Trophoblast cell (in vitro differentiated cells and primary cell): ENCODE measurements around the gene PRM3.

Experiments used
- DNase-seq, 2 donors: peaks; one replicate each; pipeline ENCODE4 v3.0.0-alpha.2; 2016
- H2AFZ ChIP-seq: 2 replicates; pipeline ENCODE4 v1.6.1; 2013; ENCODE audit warnings: low read length, moderate library complexity, mild to moderate bottlenecking; ENCODE audit not compliant: insufficient read depth, poor library complexity
- H2AK5ac ChIP-seq: 2 replicates; pipeline ENCODE4 v1.6.1; 2013; ENCODE audit warnings: mild to moderate bottlenecking, low read length
- H2BK120ac ChIP-seq: 2 replicates; pipeline ENCODE4 v1.6.1; 2013; ENCODE audit warnings: low read length, mild to moderate bottlenecking, moderate library complexity; ENCODE audit not compliant: insufficient read depth, poor library complexity
- H2BK12ac ChIP-seq: 2 replicates; pipeline ENCODE4 v1.6.1; 2013; ENCODE audit warnings: mild to moderate bottlenecking, low read length, moderate library complexity
- H2BK5ac ChIP-seq: 2 replicates; pipeline ENCODE4 v1.6.1; 2013; ENCODE audit warnings: low read length, low read depth, moderate library complexity, mild to moderate bottlenecking; ENCODE audit not compliant: poor library complexity
- H3K14ac ChIP-seq: 2 replicates; pipeline ENCODE4 v1.6.1; 2013; ENCODE audit warnings: mild to moderate bottlenecking, low read length
- H3K18ac ChIP-seq: 2 replicates; pipeline ENCODE4 v1.6.1; 2013; ENCODE audit warnings: mild to moderate bottlenecking, low read length
- H3K23ac ChIP-seq: 2 replicates; pipeline ENCODE4 v1.6.1; 2013; ENCODE audit warnings: low read length
- H3K27ac ChIP-seq: 2 replicates; pipeline ENCODE4 v1.5.1; 2013; ENCODE audit warnings: low read depth, mild to moderate bottlenecking, inconsistent platforms, low read length, moderate library complexity
- H3K27me3 ChIP-seq: 2 replicates; pipeline ENCODE4 v1.6.1; 2013; ENCODE audit warnings: inconsistent platforms, mild to moderate bottlenecking, low read length, moderate library complexity; ENCODE audit not compliant: insufficient read depth
- H3K36me3 ChIP-seq, 2 experiments: 1 replicate in 1 of 2; 2 replicates in 1 of 2; pipeline ENCODE4 v1.6.1; 2013; ENCODE audit warnings: low read length in 2 of 2, mild to moderate bottlenecking in 2 of 2, moderate library complexity in 1 of 2; ENCODE audit not compliant: insufficient read depth in 2 of 2, control insufficient read depth in 1 of 2
- H3K4ac ChIP-seq: 2 replicates; pipeline ENCODE4 v1.6.1; 2013; ENCODE audit warnings: low read depth, mild to moderate bottlenecking, low read length, moderate library complexity
- H3K4me1 ChIP-seq, 2 experiments: 1 replicate in 1 of 2; 2 replicates in 1 of 2; pipeline ENCODE4 v1.6.1; 2013; ENCODE audit warnings: low read length in 2 of 2, mild to moderate bottlenecking in 2 of 2, moderate library complexity in 1 of 2; ENCODE audit not compliant: insufficient read depth in 2 of 2, control insufficient read depth in 1 of 2
- H3K4me2 ChIP-seq: 2 replicates; pipeline ENCODE4 v1.6.1; 2013; ENCODE audit warnings: inconsistent platforms, mild to moderate bottlenecking, low read length, moderate library complexity
- H3K4me3 ChIP-seq: 2 replicates; pipeline ENCODE4 v1.5.1; 2013; ENCODE audit warnings: mild to moderate bottlenecking, low read depth, low read length, inconsistent platforms
- H3K79me1 ChIP-seq: one replicate; pipeline ENCODE4 v1.6.1; 2013; ENCODE audit warnings: low read length
- H3K79me2 ChIP-seq: 2 replicates; pipeline ENCODE4 v1.6.1; 2013; ENCODE audit warnings: low read length, mild to moderate bottlenecking; ENCODE audit not compliant: control insufficient read depth, insufficient read depth, poor library complexity
- H3K9ac ChIP-seq: 2 replicates; pipeline ENCODE4 v1.6.1; 2013; ENCODE audit warnings: mild to moderate bottlenecking, low read length
- H3K9me3 ChIP-seq: 2 replicates; pipeline ENCODE4 v1.6.1; 2013; ENCODE audit warnings: low read depth, mild to moderate bottlenecking, control low read depth, inconsistent platforms, low read length; ENCODE audit not compliant: insufficient read depth
- H4K12ac ChIP-seq: 2 replicates; pipeline ENCODE4 v1.6.1; 2013; ENCODE audit warnings: low read depth, mild to moderate bottlenecking, low read length, moderate library complexity
- H4K8ac ChIP-seq: 2 replicates; pipeline ENCODE4 v1.6.1; 2013; ENCODE audit warnings: low read depth, mild to moderate bottlenecking, low read length, moderate library complexity
- H4K91ac ChIP-seq: one replicate; pipeline ENCODE4 v1.6.1; 2013; ENCODE audit warnings: low read depth, mild to moderate bottlenecking, low read length, moderate library complexity
- WGBS: extraction: QIAGEN DNeasy Blood & Tissue Kit; methylation state at CpG from one replicate; pipeline ENCODE4 v1.1.7; 2013; ENCODE audit warnings: missing lambda C conversion rate; ENCODE audit not compliant: insufficient read length, insufficient coverage; ENCODE audit errors: extremely low coverage; 5-methylcytosine and 5-hydroxymethylcytosine counted together

Gene PRM3

DNA sequence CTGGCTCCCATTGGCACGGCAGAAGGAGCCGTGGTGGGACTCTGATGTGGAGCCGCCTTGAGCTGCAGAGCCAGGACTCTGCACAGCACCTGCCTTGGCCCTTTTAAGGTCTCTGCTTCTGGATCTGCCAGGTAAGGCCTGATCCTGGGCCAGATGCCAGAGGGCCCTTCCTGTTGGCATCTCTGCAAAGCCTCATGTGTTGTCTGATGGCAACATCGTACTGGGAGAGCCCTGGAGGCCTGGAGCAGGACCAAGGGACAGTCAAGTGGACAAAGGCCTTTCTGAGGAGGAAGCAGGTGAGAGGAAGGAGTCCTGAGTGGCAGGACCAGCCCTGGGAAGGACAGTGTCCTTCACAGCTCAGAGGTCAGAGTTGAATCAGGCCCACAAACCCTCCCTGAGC lies 43.5 kb downstream of the PRM3 start:
- Histone ChIP-seq H4K8ac (no peak overlapping the region), H3K79me1 (no peaks in the 10 kb centered on the region), H3K23ac (no peak overlapping the region), H3K14ac (no peak overlapping the region), H4K91ac (no peak overlapping the region), H3K18ac (no peak overlapping the region), H3K27me3 (no peaks in the 10 kb centered on the region), H3K27ac (no peak overlapping the region), H2BK120ac (no peak overlapping the region), H3K4me3 (no peak overlapping the region), H3K79me2 (no peaks in the 10 kb centered on the region), H4K12ac (no peak overlapping the region), H2AFZ (no peak overlapping the region), H3K9ac (no peak overlapping the region), H2BK5ac (no peak overlapping the region), H3K4me2 (no peak overlapping the region), H2BK12ac (no peak overlapping the region), H3K4ac (no peak overlapping the region), H2AK5ac (no peak overlapping the region), H3K4me1 (no peaks in the 10 kb centered on the region), H3K9me3 (no peaks in the 10 kb centered on the region), H3K36me3 (no peaks in the 10 kb centered on the region)
- no CpG with 5 or more reads among the region's 4 CpGs for WGBS
- no peak for DNase-seq

DNA sequence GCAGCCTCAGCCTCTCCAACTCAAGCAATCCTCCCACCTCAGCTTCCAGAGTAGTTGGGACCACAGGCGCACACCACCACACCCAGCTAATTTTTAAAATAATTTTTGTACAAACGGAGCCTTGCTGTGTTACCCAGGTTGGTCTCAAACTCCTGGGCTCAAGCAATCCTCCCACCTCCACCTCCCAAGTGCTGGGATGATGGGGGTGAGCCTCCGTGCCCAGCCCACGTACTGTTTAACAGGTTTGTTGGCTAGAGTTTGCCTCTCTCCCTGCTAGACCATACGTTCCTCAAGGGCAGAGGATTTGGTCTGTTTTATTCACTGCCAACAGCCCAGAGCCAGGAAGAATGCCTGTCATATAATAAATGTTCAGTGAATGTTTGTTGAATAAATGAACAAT lies 44.0 kb downstream of the PRM3 start:
- H3K79me2 ChIP-seq: no peaks in the 10 kb centered on the region
- H3K4me2 ChIP-seq: no peak overlapping the region
- WGBS: no CpG with 5 or more reads among the region's 5 CpGs
- no peak overlapping the region for H2AK5ac ChIP-seq
- no peak overlapping the region for H2BK5ac ChIP-seq
- no peak overlapping the region for H4K91ac ChIP-seq
- H3K14ac ChIP-seq: no peak overlapping the region
- no peaks in the 10 kb centered on the region for H3K79me1 ChIP-seq
- H2BK12ac ChIP-seq: no peak overlapping the region
- H3K18ac ChIP-seq: no peak overlapping the region
- H3K4me3 ChIP-seq: no peak overlapping the region
- H3K36me3 ChIP-seq: no peaks in the 10 kb centered on the region
- H3K4me1 ChIP-seq: no peaks in the 10 kb centered on the region
- H3K9ac ChIP-seq: no peak overlapping the region
- no peaks in the 10 kb centered on the region for H3K27me3 ChIP-seq
- H3K23ac ChIP-seq: no peak overlapping the region
- H3K27ac ChIP-seq: no peak overlapping the region
- H4K8ac ChIP-seq: no peak overlapping the region
- no peak for DNase-seq
- H2BK120ac ChIP-seq: no peak overlapping the region
- H2AFZ ChIP-seq: no peak overlapping the region
- H3K4ac ChIP-seq: no peak overlapping the region
- H3K9me3 ChIP-seq: no peaks in the 10 kb centered on the region
- H4K12ac ChIP-seq: no peak overlapping the region

DNA sequence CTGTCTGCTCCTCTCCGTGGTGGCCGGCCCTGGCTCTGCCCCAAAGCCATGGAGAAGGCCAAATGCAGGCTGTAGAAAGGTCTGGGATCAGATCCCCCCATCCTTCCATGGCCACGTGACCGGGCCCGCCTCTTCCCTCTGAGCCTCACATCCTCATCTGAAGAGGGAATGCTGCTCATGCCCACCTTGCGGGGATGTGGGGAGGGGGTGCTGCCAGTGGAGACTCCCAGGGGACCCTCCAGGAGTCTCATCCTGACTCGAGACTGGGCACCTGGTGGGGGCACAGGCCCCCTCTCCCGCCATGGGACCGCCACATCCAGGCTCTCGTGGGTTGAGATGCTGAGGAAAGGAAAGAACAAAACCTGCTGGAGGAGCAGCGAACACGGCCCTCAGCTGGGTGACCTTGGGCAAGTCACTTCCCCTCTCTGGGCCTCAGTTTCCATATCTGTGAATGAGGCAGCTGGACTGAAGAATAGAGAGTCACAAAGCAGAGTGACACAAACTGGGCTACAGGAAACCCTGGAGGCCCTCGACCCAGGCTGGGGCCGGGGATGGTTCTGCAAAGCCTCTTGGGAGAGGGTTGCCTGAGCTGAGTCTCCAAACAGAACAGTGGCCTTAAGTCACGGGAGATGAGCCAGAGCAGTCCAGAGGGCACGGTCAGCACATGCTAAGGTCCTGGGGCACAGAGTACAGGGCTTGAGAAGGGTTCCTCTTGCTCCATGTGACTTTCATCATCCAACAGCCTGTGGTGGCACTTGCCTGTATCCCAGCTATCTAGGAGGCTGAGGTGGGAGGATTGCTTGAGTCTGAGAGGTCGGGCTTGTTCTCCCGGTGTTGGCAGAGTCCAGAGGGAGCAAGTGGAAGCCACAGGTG lies 47.5 kb downstream of the PRM3 start:
- DNase-seq: no peak
- Histone ChIP-seq H3K23ac (no peak overlapping the region), H3K9ac (no peak overlapping the region), H4K12ac (no peak overlapping the region), H3K14ac (no peak overlapping the region), H4K8ac (no peak overlapping the region), H2BK12ac (no peak overlapping the region), H3K18ac (no peak overlapping the region), H3K36me3 (no peaks in the 10 kb centered on the region), H2BK5ac (no peak overlapping the region), H3K27ac (no peak overlapping the region), H2BK120ac (no peak overlapping the region), H3K79me2 (no peaks in the 10 kb centered on the region), H4K91ac (no peak overlapping the region), H3K27me3 (no peaks in the 10 kb centered on the region), H3K9me3 (no peaks in the 10 kb centered on the region), H3K4me1 (no peaks in the 10 kb centered on the region), H3K4me2 (no peak overlapping the region), H3K79me1 (no peaks in the 10 kb centered on the region), H3K4ac (no peak overlapping the region), H2AK5ac (no peak overlapping the region), H3K4me3 (no peak overlapping the region), H2AFZ (no peak overlapping the region)
- WGBS: no CpG with 5 or more reads among the region's 18 CpGs

- Histone ChIP-seq H2BK12ac (no peak overlapping the region), H3K79me1 (no peaks in the 10 kb centered on the region), H3K79me2 (no peaks in the 10 kb centered on the region), H2AFZ (no peak overlapping the region), H3K4me1 (no peaks in the 10 kb centered on the region), H3K27ac (no peak overlapping the region), H3K4me2 (no peak overlapping the region), H3K9ac (no peak overlapping the region), H3K14ac (no peak overlapping the region), H3K4ac (no peak overlapping the region), H4K12ac (no peak overlapping the region), H2BK120ac (no peak overlapping the region), H4K91ac (no peak overlapping the region), H3K9me3 (no peaks in the 10 kb centered on the region), H2AK5ac (no peak overlapping the region), H2BK5ac (no peak overlapping the region), H3K4me3 (no peak overlapping the region), H3K27me3 (no peaks in the 10 kb centered on the region), H3K36me3 (no peaks in the 10 kb centered on the region), H3K23ac (no peak overlapping the region), H4K8ac (no peak overlapping the region), H3K18ac (no peak overlapping the region)
- no peak for DNase-seq
- WGBS: no CpG with 5 or more reads among the region's 21 CpGs
These were observed 48.3 kb downstream of the PRM3 start for GRCh38 chr16:11224894-11225676.
